Immature natural killer cell (primary cell): ENCODE results near the gene RMDN2. TPM values are rescaled to one million over a fixed set of nuclear protein-coding genes. Genes with fewer than 3 reads are reported as not detected.

ENCODE experiments used
- DNase-seq, 3 donors: peaks; one replicate each; pipeline ENCODE4 v3.0.0; 2022; ENCODE audit warnings: mixed read lengths in 1 of 3
- H3K27ac Mint-ChIP-seq, 6 donors: one replicate each; pipeline ENCODE4 v1.8.0; 2020; ENCODE audit warnings: mixed read lengths in 6 of 6, mild to moderate bottlenecking in 5 of 6, inconsistent platforms in 4 of 6, moderate library complexity in 3 of 6
- H3K27me3 Mint-ChIP-seq, 3 donors: one replicate each; pipeline ENCODE4 v1.8.0; 2020 to 2021; ENCODE audit warnings: low read depth in 3 of 3, mild to moderate bottlenecking in 3 of 3, mixed read lengths in 3 of 3, moderate library complexity in 3 of 3, inconsistent platforms in 1 of 3
- H3K36me3 Mint-ChIP-seq, 3 donors: one replicate each; pipeline ENCODE4 v1.8.0; 2020; ENCODE audit warnings: mixed read lengths in 3 of 3, inconsistent platforms in 2 of 3, mild to moderate bottlenecking in 2 of 3
- H3K4me1 Mint-ChIP-seq, 2 donors: one replicate each; pipeline ENCODE4 v1.8.0; 2020; ENCODE audit warnings: inconsistent platforms in 2 of 2, mild to moderate bottlenecking in 2 of 2, mixed read lengths in 2 of 2, moderate library complexity in 1 of 2
- H3K4me3 Mint-ChIP-seq, 5 donors: one replicate each; pipeline ENCODE4 v1.8.0; 2020; ENCODE audit warnings: mild to moderate bottlenecking in 5 of 5, mixed read lengths in 5 of 5, inconsistent platforms in 3 of 5, moderate library complexity in 3 of 5
- H3K9me3 Mint-ChIP-seq, 6 donors: one replicate each; pipeline ENCODE4 v1.8.0; 2020; ENCODE audit warnings: mild to moderate bottlenecking in 6 of 6, mixed read lengths in 6 of 6, inconsistent platforms in 4 of 6, moderate library complexity in 3 of 6
- polyA plus RNA-seq, 3 donors: library from polyadenylated mRNA; unstranded; fragments of 300-500 nt; fragmentation: Illumina TruSeq; gene quantifications; one replicate each; pipeline ENCODE4 v1.2.3, GENCODE V29; 2021

The RMDN2 gene
- polyA plus RNA-seq, 3 donors from 2014 or later: 4.4 to 7.7 (median 6.3) TPM

- Mint-ChIP-seq H3K27me3 (peaks cover 2 to 13% (median 7%) of the 10 kb centered on the region in 3 donors), H3K4me1 (peaks cover 30 to 39% of the 10 kb centered on the region in 2 donors), H3K36me3 (no peaks in the 10 kb centered on the region), H3K9me3 (no peaks in the 10 kb centered on the region), H3K27ac (peak overlapping the region; percentile 8 to 85 (median 54)), H3K4me3 (peak overlapping the region; percentile 28 to 75 (median 51))
- no peak for DNase-seq
Observed at GRCh38 chr2:37891846-37892435, 33.1 kb upstream of the RMDN2 start.

GRCh38 chr2:37892436-37893114 lies 32.5 kb upstream of the RMDN2 start:
- no peaks in the 10 kb centered on the region for H3K36me3 Mint-ChIP-seq
- H3K4me1 Mint-ChIP-seq: peaks cover 30 to 39% of the 10 kb centered on the region in 2 donors
- H3K27ac Mint-ChIP-seq: peak overlapping the region; percentile 8 to 85 (median 54)
- no peaks in the 10 kb centered on the region for H3K9me3 Mint-ChIP-seq
- H3K27me3 Mint-ChIP-seq: peaks cover 2 to 13% (median 9%) of the 10 kb centered on the region in 3 donors
- peak overlapping the region; percentile 28 to 75 (median 51) for H3K4me3 Mint-ChIP-seq
- no peak for DNase-seq

- Mint-ChIP-seq H3K4me3 (peak overlapping the region in 3 of 5 donors; percentile 0 to 43 (median 10)), H3K27ac (peak overlapping the region in 5 of 6 donors; percentile 18 to 88 (median 27)), H3K9me3 (no peaks in the 10 kb centered on the region), H3K27me3 (peaks cover 2 to 13% (median 9%) of the 10 kb centered on the region in 3 donors), H3K36me3 (no peaks in the 10 kb centered on the region), H3K4me1 (peaks cover 30 to 39% of the 10 kb centered on the region in 2 donors)
- no peak for DNase-seq
Observed at GRCh38 chr2:37893327-37893726, 31.8 kb upstream of the RMDN2 start.

GRCh38 chr2:37894047-37894446 lies 31.0 kb upstream of the RMDN2 start:
- H3K27me3 Mint-ChIP-seq: peaks cover 2 to 13% (median 7%) of the 10 kb centered on the region in 3 donors
- peaks cover 30 to 39% of the 10 kb centered on the region in 2 donors for H3K4me1 Mint-ChIP-seq
- no peaks in the 10 kb centered on the region for H3K36me3 Mint-ChIP-seq
- no peaks in the 10 kb centered on the region for H3K9me3 Mint-ChIP-seq
- no peak overlapping the region for H3K4me3 Mint-ChIP-seq
- H3K27ac Mint-ChIP-seq: no peak overlapping the region
- no peak for DNase-seq

GRCh38 chr2:37894601-37895000 lies 30.5 kb upstream of the RMDN2 start:
- peaks cover 30 to 39% of the 10 kb centered on the region in 2 donors for H3K4me1 Mint-ChIP-seq
- no peak overlapping the region for H3K27ac Mint-ChIP-seq
- H3K27me3 Mint-ChIP-seq: peaks cover 2 to 12% (median 7%) of the 10 kb centered on the region in 3 donors
- H3K36me3 Mint-ChIP-seq: no peaks in the 10 kb centered on the region
- no peak overlapping the region for H3K4me3 Mint-ChIP-seq
- DNase-seq: no peak
- no peaks in the 10 kb centered on the region for H3K9me3 Mint-ChIP-seq

GRCh38 chr2:37895140-37895539 lies 29.9 kb upstream of the RMDN2 start:
- Mint-ChIP-seq H3K9me3 (no peaks in the 10 kb centered on the region), H3K27ac (peak overlapping the region in 1 of 6 donors; percentile 62), H3K36me3 (no peaks in the 10 kb centered on the region), H3K27me3 (peaks cover 2 to 7% (median 7%) of the 10 kb centered on the region in 3 donors), H3K4me3 (no peak overlapping the region), H3K4me1 (peaks cover 30 to 38% of the 10 kb centered on the region in 2 donors)
- no peak for DNase-seq

GRCh38 chr2:37896319-37896718 lies 28.8 kb upstream of the RMDN2 start:
- peaks cover 0 to 2% (median 2%) of the 10 kb centered on the region in 3 donors for H3K36me3 Mint-ChIP-seq
- H3K27ac Mint-ChIP-seq: no peak overlapping the region
- peaks cover 23 to 26% of the 10 kb centered on the region in 2 donors for H3K4me1 Mint-ChIP-seq
- peaks cover 0 to 2% (median 0%) of the 10 kb centered on the region in 6 donors for H3K9me3 Mint-ChIP-seq
- H3K4me3 Mint-ChIP-seq: no peak overlapping the region
- H3K27me3 Mint-ChIP-seq: peaks cover 0 to 5% (median 2%) of the 10 kb centered on the region in 3 donors
- DNase-seq: no peak

GRCh38 chr2:37897511-37897910 lies 27.6 kb upstream of the RMDN2 start:
- peaks cover 0 to 4% (median 0%) of the 10 kb centered on the region in 6 donors for H3K9me3 Mint-ChIP-seq
- DNase-seq: no peak
- H3K4me3 Mint-ChIP-seq: no peak overlapping the region
- H3K4me1 Mint-ChIP-seq: peaks cover 12 to 14% of the 10 kb centered on the region in 2 donors
- H3K36me3 Mint-ChIP-seq: peaks cover 0 to 4% (median 4%) of the 10 kb centered on the region in 3 donors
- peaks cover 0 to 5% (median 2%) of the 10 kb centered on the region in 3 donors for H3K27me3 Mint-ChIP-seq
- no peak overlapping the region for H3K27ac Mint-ChIP-seq

- peaks cover 3 to 5% of the 10 kb centered on the region in 2 donors for H3K4me1 Mint-ChIP-seq
- no peak overlapping the region for H3K27ac Mint-ChIP-seq
- DNase-seq: no peak
- H3K9me3 Mint-ChIP-seq: peaks cover 0 to 4% (median 0%) of the 10 kb centered on the region in 6 donors
- H3K27me3 Mint-ChIP-seq: peaks cover 0 to 5% (median 2%) of the 10 kb centered on the region in 3 donors
- peaks cover 0 to 4% (median 4%) of the 10 kb centered on the region in 3 donors for H3K36me3 Mint-ChIP-seq
- no peak overlapping the region for H3K4me3 Mint-ChIP-seq
Observed at GRCh38 chr2:37898448-37898847, 26.6 kb upstream of the RMDN2 start.

- no peak overlapping the region for H3K4me3 Mint-ChIP-seq
- H3K36me3 Mint-ChIP-seq: peaks cover 0 to 4% (median 4%) of the 10 kb centered on the region in 3 donors
- peaks cover 0 to 4% (median 0%) of the 10 kb centered on the region in 6 donors for H3K9me3 Mint-ChIP-seq
- DNase-seq: no peak
- H3K27ac Mint-ChIP-seq: no peak overlapping the region
- no peaks in the 10 kb centered on the region for H3K4me1 Mint-ChIP-seq
- H3K27me3 Mint-ChIP-seq: peaks cover 1 to 11% (median 2%) of the 10 kb centered on the region in 3 donors
Observed at GRCh38 chr2:37902991-37903390, 22.1 kb upstream of the RMDN2 start.

- no peak overlapping the region for H3K27ac Mint-ChIP-seq
- peaks cover 0 to 4% (median 4%) of the 10 kb centered on the region in 3 donors for H3K36me3 Mint-ChIP-seq
- no peak for DNase-seq
- peaks cover 0 to 4% (median 0%) of the 10 kb centered on the region in 6 donors for H3K9me3 Mint-ChIP-seq
- H3K4me3 Mint-ChIP-seq: no peak overlapping the region
- H3K4me1 Mint-ChIP-seq: no peaks in the 10 kb centered on the region
- peaks cover 1 to 14% (median 2%) of the 10 kb centered on the region in 3 donors for H3K27me3 Mint-ChIP-seq
Observed at GRCh38 chr2:37904425-37904824, 20.7 kb upstream of the RMDN2 start.

GRCh38 chr2:37904993-37905392 lies 20.1 kb upstream of the RMDN2 start:
- H3K9me3 Mint-ChIP-seq: peaks cover 0 to 4% (median 0%) of the 10 kb centered on the region in 6 donors
- H3K27ac Mint-ChIP-seq: no peak overlapping the region
- H3K4me1 Mint-ChIP-seq: no peaks in the 10 kb centered on the region
- H3K4me3 Mint-ChIP-seq: no peak overlapping the region
- peaks cover 0 to 4% (median 4%) of the 10 kb centered on the region in 3 donors for H3K36me3 Mint-ChIP-seq
- H3K27me3 Mint-ChIP-seq: peaks cover 1 to 18% (median 2%) of the 10 kb centered on the region in 3 donors
- DNase-seq: no peak

GRCh38 chr2:37906131-37906530 lies 19.0 kb upstream of the RMDN2 start:
- Mint-ChIP-seq H3K4me3 (no peak overlapping the region), H3K27me3 (peaks cover 2 to 18% (median 2%) of the 10 kb centered on the region in 3 donors), H3K9me3 (peaks cover 0 to 3% (median 0%) of the 10 kb centered on the region in 6 donors), H3K4me1 (no peaks in the 10 kb centered on the region), H3K27ac (peak overlapping the region in 1 of 6 donors; percentile 26), H3K36me3 (peaks cover 0 to 4% (median 4%) of the 10 kb centered on the region in 3 donors)
- no peak for DNase-seq
